Smooth muscle cell (in vitro differentiated cells): ENCODE measurements around the gene PRM1. TPM values are rescaled to one million over a fixed set of nuclear protein-coding genes. Genes with fewer than 3 reads are reported as not detected.
"Not testable (repeated sequence)": the region's sequence is repeated elsewhere in the genome, so short reads cannot be mapped to it uniquely, and the experiment has no call there.

ENCODE experiments used
- DNase-seq: peaks from one replicate; lab custom pipeline; 2025; ENCODE audit not compliant: unreplicated experiment; lab: John Stamatoyannopoulos, UW
- H2AFZ ChIP-seq: fragments of 200-600 bp; sonication (generic); 2 replicates; pipeline ENCODE4 v1.6.0; 2016; ENCODE audit warnings: antibody characterized with exemption, low read depth, mild to moderate bottlenecking
- H3F3A ChIP-seq: fragments of 200-600 bp; sonication (generic); 2 replicates; pipeline ENCODE4 v1.6.0; 2017; ENCODE audit warnings: antibody characterized with exemption, low read depth
- H3K27ac ChIP-seq: fragments of 200-600 bp; sonication (generic); 2 replicates; pipeline ENCODE4 v1.5.1; 2016; ENCODE audit warnings: low read depth, mild to moderate bottlenecking
- H3K27me3 ChIP-seq: fragments of 200-600 bp; sonication (generic); 2 replicates; pipeline ENCODE4 v1.6.1; 2016; ENCODE audit warnings: low read depth, mild to moderate bottlenecking
- H3K36me3 ChIP-seq: fragments of 200-600 bp; sonication (generic); 2 replicates; pipeline ENCODE4 v1.5.1; 2016; ENCODE audit warnings: low read depth
- H3K4me1 ChIP-seq: fragments of 200-600 bp; sonication (generic); 2 replicates; pipeline ENCODE4 v1.5.1; 2016; ENCODE audit warnings: low read depth
- H3K4me2 ChIP-seq: fragments of 200-600 bp; sonication (generic); 2 replicates; pipeline ENCODE4 v1.6.0; 2016; ENCODE audit warnings: mild to moderate bottlenecking
- H3K4me3 ChIP-seq: fragments of 200-600 bp; sonication (generic); 2 replicates; pipeline ENCODE4 v1.5.1; 2016; ENCODE audit warnings: mild to moderate bottlenecking
- H3K79me2 ChIP-seq: fragments of 200-600 bp; sonication (generic); 2 replicates; pipeline ENCODE4 v1.6.0; 2016; ENCODE audit warnings: low read depth, mild to moderate bottlenecking
- H3K9ac ChIP-seq: fragments of 200-600 bp; sonication (generic); 2 replicates; pipeline ENCODE4 v1.6.0; 2016; ENCODE audit warnings: low read depth
- H3K9me3 ChIP-seq: fragments of 200-600 bp; sonication (generic); replicated peaks from 2 replicates; pipeline ENCODE4 v1.5.1; 2016; ENCODE audit warnings: low read depth
- H4K20me1 ChIP-seq: fragments of 200-600 bp; sonication (generic); 2 replicates; pipeline ENCODE4 v1.6.0; 2016; ENCODE audit warnings: low read depth
- CTCF ChIP-seq: fragments of 200-600 bp; sonication (generic); IDR thresholded peaks from 2 replicates; pipeline ENCODE4 v1.5.1; 2017; ENCODE audit warnings: borderline replicate concordance, mild to moderate bottlenecking, antibody characterized with exemption; ENCODE audit not compliant: insufficient read depth, poor library complexity, severe bottlenecking
- WGBS: methylation state at CpG from one replicate; pipeline ENCODE4 v1.1.7; 2016; ENCODE audit warnings: low lambda C conversion rate; 5-methylcytosine and 5-hydroxymethylcytosine counted together
- polyA plus RNA-seq: library from polyadenylated mRNA; unstranded; fragments of >200 nt; fragmentation: Nextera tagmentation; extraction: Ambion mirVana; gene quantifications from 2 replicates; pipeline ENCODE4 v1.2.1, GENCODE V29; 2016
- total RNA-seq: library from RNA; depleted of rRNA; stranded (reverse); fragments of >200 nt; gene quantifications from 2 replicates; pipeline ENCODE4 v1.2.3, GENCODE V29; 2014

Gene PRM1
- total and polyA plus RNA-seq, 2 experiments from 2014 or later, result not detected

- H3K27me3 ChIP-seq, result no peaks in the 10 kb centered on the region
- WGBS, result 69% methylated on average over 4 of the region's 4 CpGs
- H3K9me3 ChIP-seq, result no peaks in the 10 kb centered on the region
- no peaks in the 10 kb centered on the region for H3F3A ChIP-seq
- H3K4me2 ChIP-seq, result no peak overlapping the region
- H3K9ac ChIP-seq, result no peak overlapping the region
- H3K79me2 ChIP-seq, result no peaks in the 10 kb centered on the region
- no peaks in the 10 kb centered on the region for H4K20me1 ChIP-seq
- H3K4me1 ChIP-seq, result no peaks in the 10 kb centered on the region
- no peak overlapping the region for H2AFZ ChIP-seq
- no peak overlapping the region for H3K27ac ChIP-seq
- no peaks in the 10 kb centered on the region for H3K36me3 ChIP-seq
- TF ChIP-seq CTCF, result no peak
- no peak for DNase-seq
- no peak overlapping the region for H3K4me3 ChIP-seq
These were observed 20.7 kb upstream of the PRM1 start for GRCh38 chr16:11301645-11302501.

GRCh38 chr16:11300560-11300892 lies 19.4 kb upstream of the PRM1 start:
- Histone ChIP-seq H3K36me3 (no peaks in the 10 kb centered on the region), H3K27me3 (no peaks in the 10 kb centered on the region), H3K9me3 (no peaks in the 10 kb centered on the region), H3K9ac (no peak overlapping the region), H2AFZ (no peak overlapping the region), H4K20me1 (no peaks in the 10 kb centered on the region), H3K4me3 (no peak overlapping the region), H3K4me2 (no peak overlapping the region), H3K79me2 (no peaks in the 10 kb centered on the region), H3F3A (no peaks in the 10 kb centered on the region), H3K4me1 (no peaks in the 10 kb centered on the region), H3K27ac (no peak overlapping the region)
- no peak for TF ChIP-seq CTCF
- WGBS, result 95% methylated on average over 7 of the region's 7 CpGs
- DNase-seq, result no peak

- no peak overlapping the region for H3K4me2 ChIP-seq
- no peaks in the 10 kb centered on the region for H3K79me2 ChIP-seq
- no peak overlapping the region for H3K27ac ChIP-seq
- no peak overlapping the region for H2AFZ ChIP-seq
- no peaks in the 10 kb centered on the region for H3K27me3 ChIP-seq
- H3K4me3 ChIP-seq, result no peak overlapping the region
- TF ChIP-seq CTCF, result no peak
- no peaks in the 10 kb centered on the region for H3K36me3 ChIP-seq
- H3K9me3 ChIP-seq, result no peaks in the 10 kb centered on the region
- 91% methylated on average over 6 of the region's 6 CpGs for WGBS
- no peaks in the 10 kb centered on the region for H3F3A ChIP-seq
- H3K4me1 ChIP-seq, result no peaks in the 10 kb centered on the region
- H3K9ac ChIP-seq, result no peak overlapping the region
- no peaks in the 10 kb centered on the region for H4K20me1 ChIP-seq
- DNase-seq, result no peak
These were observed 18.9 kb upstream of the PRM1 start for GRCh38 chr16:11299865-11300559.

GRCh38 chr16:11298950-11299547 lies 17.9 kb upstream of the PRM1 start:
- not testable (repeated sequence) for H4K20me1 ChIP-seq, H3K9me3 ChIP-seq, H3F3A ChIP-seq, DNase-seq, H2AFZ ChIP-seq, H3K4me1 ChIP-seq, H3K27ac ChIP-seq, H3K27me3 ChIP-seq, H3K9ac ChIP-seq, H3K79me2 ChIP-seq, H3K36me3 ChIP-seq, H3K4me3 ChIP-seq, H3K4me2 ChIP-seq
- 91% methylated on average over 13 of the region's 13 CpGs for WGBS
